GM21528 (cell line): ENCODE measurements around the gene MAIP1.

Experiments
- ATAC-seq: cut with Tn5 transposase; IDR thresholded peaks from one replicate; pipeline ENCODE4 v1.9.1; 2021; ENCODE audit warnings: mild to moderate bottlenecking, moderate library complexity; ENCODE audit not compliant: unreplicated experiment, low FRiP score

MAIP1 gene

DNA sequence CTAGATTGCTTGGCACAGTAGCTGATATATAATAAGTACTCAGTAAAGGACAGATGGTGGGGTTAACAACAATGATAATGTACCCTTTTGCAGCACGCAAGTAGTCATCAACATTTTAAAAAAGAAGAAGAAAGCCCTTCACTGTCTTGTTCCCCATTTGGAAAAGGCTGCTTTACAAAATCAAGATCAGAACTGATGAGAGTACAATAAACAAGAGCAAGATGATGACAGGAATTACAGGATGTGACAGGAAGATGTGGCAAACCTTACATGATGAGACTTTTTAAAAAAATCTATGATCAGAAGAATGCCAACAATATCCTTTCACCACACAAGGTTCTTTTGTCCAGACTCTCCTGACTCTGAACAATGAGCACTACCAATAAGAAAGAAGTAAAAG is 9.2 kb upstream of the MAIP1 start:
- no peak for ATAC-seq

DNA sequence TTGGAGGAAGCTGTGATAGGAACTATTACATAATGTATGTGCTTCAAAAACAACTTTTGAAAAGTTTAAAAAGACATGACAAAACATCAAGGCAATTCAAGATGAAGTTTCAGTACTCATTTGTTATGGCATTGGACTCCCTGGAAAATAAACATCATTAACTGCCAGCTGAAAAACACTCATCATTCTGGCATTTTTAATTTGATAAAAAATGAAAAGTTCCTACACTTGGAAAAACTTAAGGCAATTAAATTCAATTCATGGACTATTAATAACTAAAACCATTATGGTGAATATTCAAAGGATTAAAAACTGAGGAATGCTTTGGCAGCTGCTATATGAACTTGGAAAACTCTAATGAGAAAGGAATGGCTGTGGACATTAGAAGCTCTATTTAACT is 8.5 kb upstream of the MAIP1 start:
- no peak for ATAC-seq

GRCh38 chr2:199950396-199950795 is 5.0 kb upstream of the MAIP1 start:
- ATAC-seq, result no peak

- no peak for ATAC-seq
Measured at GRCh38 chr2:199951023-199951422, 4.4 kb upstream of the MAIP1 start.

GRCh38 chr2:199955007-199955338 is 409 bp upstream of the MAIP1 start:
- peak; percentile 53 for ATAC-seq

- ATAC-seq, result peak; percentile 1
Measured at GRCh38 chr2:199956062-199956380, 639 bp downstream of the MAIP1 start.

DNA sequence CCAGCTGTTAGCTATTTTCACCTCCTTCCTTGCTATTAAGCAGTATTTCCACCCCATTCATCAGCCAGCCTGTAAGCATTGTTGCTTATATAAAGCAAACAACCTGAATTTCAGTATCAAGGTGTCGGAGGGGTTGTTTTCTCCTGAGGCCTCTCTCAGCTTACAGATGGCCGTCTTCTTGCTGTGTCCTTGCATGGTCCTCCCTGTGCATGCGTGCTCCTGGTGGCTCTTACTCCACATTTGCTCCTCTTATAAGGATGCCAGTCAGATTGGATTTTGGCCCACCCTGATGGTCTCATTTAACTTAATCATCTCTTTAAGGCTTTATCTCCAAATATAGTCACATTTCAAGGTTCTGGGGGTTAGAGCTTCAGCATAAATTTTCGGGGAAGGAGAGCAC is 2.6 kb downstream of the MAIP1 start:
- no peak for ATAC-seq

- no peak for ATAC-seq
Measured at GRCh38 chr2:199962203-199962602, 6.8 kb downstream of the MAIP1 start.

- ATAC-seq, result no peak
Measured at GRCh38 chr2:199966405-199966804, 11.0 kb downstream of the MAIP1 start.

GRCh38 chr2:199966976-199967375 is 11.6 kb downstream of the MAIP1 start:
- ATAC-seq, result no peak

GRCh38 chr2:199968126-199968525 is 12.7 kb downstream of the MAIP1 start:
- ATAC-seq, result no peak

DNA sequence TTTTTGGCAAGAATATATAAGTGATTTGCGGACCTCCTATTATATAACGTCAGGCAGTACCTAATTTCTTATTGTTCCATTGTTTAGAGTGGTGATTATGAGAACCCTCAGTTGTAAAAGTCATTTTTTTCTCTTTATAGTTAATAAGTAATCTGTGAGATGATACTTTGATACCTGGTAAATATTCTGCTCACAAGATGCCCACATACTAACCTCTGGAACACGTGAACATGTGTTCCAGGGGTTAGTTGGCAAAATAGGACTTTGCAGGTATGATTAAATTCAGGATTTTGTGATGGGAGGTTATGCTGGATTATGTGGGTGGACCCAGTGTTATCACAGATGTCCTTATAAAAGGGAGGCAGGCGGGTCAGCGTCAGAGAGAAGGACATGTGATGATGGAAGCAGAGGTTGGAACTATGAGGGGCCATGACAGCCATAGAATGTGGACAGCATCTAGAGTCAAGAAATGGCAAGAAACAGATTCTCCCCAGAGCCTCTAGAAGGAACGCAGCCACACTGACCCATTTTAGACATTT is 16.8 kb downstream of the MAIP1 start:
- ATAC-seq, result no peak

GRCh38 chr2:199973703-199974102 is 18.3 kb downstream of the MAIP1 start:
- ATAC-seq, result no peak

DNA sequence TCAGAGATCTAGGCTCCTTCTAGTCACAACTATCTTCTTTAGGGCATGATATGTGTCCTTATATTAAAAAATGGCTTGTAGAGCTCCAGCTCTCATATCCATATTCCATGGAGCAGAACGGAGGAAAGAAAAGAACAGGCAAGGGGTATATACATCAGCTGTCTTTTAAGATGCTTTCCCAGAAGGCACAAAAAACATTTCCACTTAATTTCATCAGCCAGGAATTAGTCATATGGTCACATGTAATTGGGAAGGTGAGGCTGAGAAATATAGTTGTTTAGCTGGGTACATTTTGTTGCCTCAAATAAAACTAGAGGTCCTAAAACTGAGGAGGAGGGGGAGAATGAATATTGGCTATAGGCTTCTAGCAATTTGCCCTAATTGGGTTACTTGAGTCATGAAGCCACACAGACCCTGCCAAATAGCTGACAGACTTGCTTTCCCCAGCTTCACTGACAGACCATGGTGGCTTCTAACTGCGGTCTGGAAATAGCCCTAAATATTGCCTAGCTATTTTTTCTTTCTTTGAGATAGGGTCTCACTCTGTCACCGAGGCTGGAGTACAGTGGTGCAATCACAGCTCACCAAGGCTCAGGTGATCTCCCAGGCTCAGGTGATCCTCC is 20.0 kb downstream of the MAIP1 start:
- no peak for ATAC-seq

- ATAC-seq, result peak; percentile 57
Measured at GRCh38 chr2:199977984-199978415, 22.6 kb downstream of the MAIP1 start.

DNA sequence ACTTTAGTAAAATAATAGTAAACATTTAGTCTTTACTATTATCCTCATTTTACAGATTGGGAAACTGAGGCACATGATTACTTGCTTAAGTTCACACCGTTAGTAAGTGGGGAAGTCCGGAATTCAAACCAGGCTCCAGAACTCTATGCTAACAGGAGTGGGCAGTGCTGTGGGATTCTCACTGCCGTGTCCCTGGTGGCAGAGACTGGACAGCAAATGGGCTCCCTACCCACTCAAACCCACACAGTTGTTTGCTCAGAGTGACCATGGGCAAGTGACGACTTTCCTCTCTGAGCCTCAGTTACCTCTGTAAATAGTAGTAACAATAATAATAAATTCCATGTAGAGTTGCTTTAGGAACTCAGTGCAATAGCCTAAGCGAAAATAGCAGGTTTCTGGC is 24.0 kb downstream of the MAIP1 start:
- no peak for ATAC-seq

DNA sequence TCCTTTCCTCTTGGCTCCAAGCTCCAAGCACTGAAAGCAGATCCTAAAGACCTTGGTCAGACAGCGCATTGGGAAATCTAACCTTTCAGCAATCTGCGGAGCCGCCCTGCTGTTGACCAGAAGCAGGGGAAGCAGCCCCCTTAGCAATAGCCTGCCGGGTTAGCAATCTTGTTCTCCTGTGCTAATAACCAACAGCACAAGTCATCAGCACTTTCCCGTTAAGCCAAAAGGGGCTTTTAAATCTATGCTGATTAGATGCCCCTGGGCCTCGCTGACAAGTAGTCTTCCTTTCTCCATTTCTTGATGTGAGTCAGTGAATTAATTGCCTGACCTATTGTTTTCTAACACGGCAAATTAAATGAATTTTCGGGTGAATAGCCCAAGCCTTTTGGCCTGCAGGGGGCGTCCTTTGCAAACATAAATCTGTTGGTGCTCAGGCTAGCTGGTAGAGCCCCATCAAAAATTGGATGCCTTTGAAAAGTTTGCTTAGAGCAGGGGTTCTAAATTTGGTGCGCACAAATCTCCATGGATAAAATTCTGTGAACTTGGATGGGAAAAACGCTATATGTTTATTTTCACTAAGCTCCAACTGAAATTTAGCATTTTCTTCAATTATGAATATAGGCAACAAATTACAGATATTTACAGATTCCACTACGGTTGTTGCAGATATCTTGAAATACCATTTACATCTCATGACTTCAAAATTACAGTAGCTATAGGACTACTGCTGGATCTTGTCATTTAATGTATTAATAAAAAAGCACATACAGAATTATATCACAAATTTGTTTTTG is 24.6 kb downstream of the MAIP1 start:
- no peak for ATAC-seq

DNA sequence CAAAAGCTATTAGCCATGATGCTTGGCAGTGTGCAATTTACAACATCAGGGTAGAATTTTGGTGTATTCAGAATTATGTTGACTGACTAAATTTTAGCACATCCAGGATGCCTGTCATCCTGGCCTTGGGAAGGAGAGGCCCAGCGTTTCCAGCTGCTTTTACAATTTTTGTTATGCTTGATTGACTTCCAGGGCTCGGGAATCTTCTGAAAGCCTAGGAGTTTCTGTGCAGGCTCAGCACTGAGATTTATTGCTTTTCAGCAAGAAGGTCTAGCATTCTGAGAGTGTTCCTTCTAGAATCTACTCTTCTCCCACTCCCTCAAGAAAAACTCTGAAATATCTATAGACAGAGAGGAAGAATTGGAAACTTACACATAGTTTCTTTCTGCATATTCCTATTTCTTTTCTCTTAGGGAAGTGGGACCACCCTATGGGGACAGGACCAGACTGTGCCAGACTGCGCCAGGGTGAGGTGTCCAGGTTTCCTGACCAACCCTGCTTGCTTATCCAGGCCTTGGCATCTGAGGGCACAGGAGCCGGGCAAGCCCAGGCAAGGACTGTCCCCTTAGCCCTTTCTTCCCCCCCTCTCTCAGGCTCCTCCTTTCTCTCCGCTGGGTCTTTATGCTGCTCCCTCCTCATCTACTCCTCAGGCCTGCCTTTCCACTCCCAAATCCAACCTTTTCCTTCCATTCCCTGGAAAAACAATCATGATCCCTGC is 26.9 kb downstream of the MAIP1 start:
- no peak for ATAC-seq

DNA sequence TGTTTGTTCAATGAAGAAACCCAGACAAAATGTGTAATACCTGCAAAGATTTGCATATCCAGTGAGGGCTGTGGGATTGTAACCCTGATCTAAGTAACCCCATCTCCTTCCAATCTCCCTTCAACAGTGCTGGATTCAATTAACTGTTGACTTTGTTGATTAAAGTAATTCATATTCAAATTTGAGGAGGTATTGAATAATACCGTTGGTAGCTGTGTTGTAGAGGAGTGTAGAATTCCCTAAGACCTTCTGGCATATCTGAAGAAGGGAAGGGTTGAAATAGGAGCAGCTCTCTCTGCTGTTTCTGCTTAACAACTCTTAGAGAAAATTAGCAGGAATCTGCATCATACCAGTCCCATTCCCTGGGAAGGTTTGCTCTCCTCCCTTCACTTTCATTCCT is 28.2 kb downstream of the MAIP1 start:
- ATAC-seq, result no peak

GRCh38 chr2:199984159-199984558 is 28.8 kb downstream of the MAIP1 start:
- ATAC-seq, result no peak

DNA sequence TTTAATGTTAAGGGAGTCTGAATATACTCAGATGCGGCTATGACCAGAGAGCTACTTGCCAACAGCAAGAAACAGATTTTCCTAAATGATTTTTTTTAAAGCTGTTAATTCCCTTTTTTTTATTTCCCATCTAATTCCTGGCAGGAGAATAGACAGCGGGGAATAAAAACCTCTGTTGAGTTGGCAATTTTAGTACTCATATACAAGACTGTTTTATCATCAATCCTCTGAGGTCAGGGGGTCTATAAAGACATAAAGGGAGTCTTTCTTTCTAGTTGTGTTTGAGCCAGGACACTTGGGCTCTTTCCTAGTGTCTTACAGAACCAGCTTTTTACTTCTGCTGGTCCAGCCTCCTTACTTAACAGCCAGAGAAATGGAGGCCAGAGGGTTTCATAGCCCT is 29.4 kb downstream of the MAIP1 start:
- no peak for ATAC-seq
